Endothelial cell of umbilical vein (primary cell): Measurements from ENCODE around the gene NPIPB2. TPM values are rescaled to one million over a fixed set of nuclear protein-coding genes. Genes with fewer than 3 reads are reported as not detected.
A peak's percentile ranks its signal among the peaks of the same experiment; 100 is the strongest.

ENCODE experiments used
- BruUV-seq: library from RNA; stranded (reverse); fragments of 400-500 nt; replicated peaks from 2 replicates; lab custom pipeline; 2021; lab: Mats Ljungman, UMichigan
- CTCF ChIA-PET: fragments of 300-600, 350-600 bp; sonication (Branson Sonifier 250); formaldehyde crosslinking; loops from one replicate; lab custom pipeline; 2021; ENCODE audit warnings: antibody characterized with exemption, inconsistent platforms; lab: Charles Lee
- POLR2A ChIA-PET: fragments of 300-600, 350-600 bp; sonication (Branson Sonifier 250); formaldehyde crosslinking; loops from one replicate; lab custom pipeline; 2021; ENCODE audit warnings: antibody characterized with exemption, inconsistent platforms; lab: Charles Lee
- DNase-seq: peaks from one replicate; pipeline ENCODE4 v3.0.0-alpha.2; 2011; ENCODE audit warnings: low read depth, low spot score
- FAIRE-seq: peaks from 2 replicates; lab custom pipeline; 2011; peaks lifted over from hg19 to GRCh38; lab: Jason Lieb, UNC
- H2AFZ ChIP-seq: 2 replicates; pipeline ENCODE4 v1.6.0; 2012; ENCODE audit warnings: low read depth, low read length, control low read depth, inconsistent platforms
- H3K27ac ChIP-seq: 2 replicates; pipeline ENCODE4 v1.5.1; 2011; ENCODE audit warnings: low read depth, mild to moderate bottlenecking, control low read depth, low read length, moderate library complexity; ENCODE audit not compliant: insufficient read depth
- H3K27me3 ChIP-seq, 2 experiments: 2 replicates each; pipeline versions ENCODE4 v1.6.0 to v1.6.1; 2011; ENCODE audit warnings: low read length in 2 of 2, mixed read lengths in 1 of 2; ENCODE audit not compliant: control insufficient read depth in 2 of 2, insufficient read depth in 2 of 2
- H3K36me3 ChIP-seq, 2 experiments: 2 replicates in 1 of 2; 3 replicates in 1 of 2; pipeline ENCODE4 v1.5.1; 2011; ENCODE audit warnings: low read length in 2 of 2, mild to moderate bottlenecking in 1 of 2, moderate library complexity in 1 of 2; ENCODE audit not compliant: control insufficient read depth in 2 of 2, insufficient read depth in 2 of 2; ENCODE audit errors: extremely low read depth in 1 of 2
- H3K4me1 ChIP-seq: 3 replicates; pipeline ENCODE4 v1.5.1; 2011; ENCODE audit warnings: mild to moderate bottlenecking, low read length; ENCODE audit not compliant: control insufficient read depth, insufficient read depth; ENCODE audit errors: extremely low read depth
- H3K4me2 ChIP-seq: 2 replicates; pipeline ENCODE4 v1.6.1; 2011; ENCODE audit warnings: low read length, control low read depth, mixed read lengths; ENCODE audit not compliant: insufficient read depth
- H3K4me3 ChIP-seq, 3 experiments: fragments of 200-600 bp in 1 of 3; sonication (generic), shearing (Covaris generic) in 1 of 3; replicated peaks in 1 of 3; 2 replicates each; pipeline ENCODE4 v1.5.1; 2011 to 2016; ENCODE audit warnings: control low read depth in 3 of 3, low read length in 3 of 3, mild to moderate bottlenecking in 2 of 3, inconsistent platforms in 1 of 3, low read depth in 1 of 3, moderate library complexity in 1 of 3; ENCODE audit not compliant: insufficient read depth in 1 of 3
- H3K79me2 ChIP-seq: 2 replicates; pipeline ENCODE4 v1.6.0; 2012; ENCODE audit warnings: low read length, inconsistent platforms; ENCODE audit not compliant: control insufficient read depth, insufficient read depth
- H3K9ac ChIP-seq: replicated peaks from 2 replicates; pipeline ENCODE3; 2011; ENCODE audit warnings: low read length, control low read depth; ENCODE audit not compliant: insufficient read depth; ENCODE audit errors: extremely low read depth
- H3K9me1 ChIP-seq: replicated peaks from 3 replicates; pipeline ENCODE4 v1.6.0; 2011; ENCODE audit warnings: mild to moderate bottlenecking, low read length; ENCODE audit not compliant: control insufficient read depth, insufficient read depth; ENCODE audit errors: extremely low read depth
- H3K9me3 ChIP-seq: replicated peaks from 2 replicates; pipeline ENCODE4 v1.5.1; 2012; ENCODE audit warnings: low read length, inconsistent platforms; ENCODE audit not compliant: control insufficient read depth, insufficient read depth
- H4K20me1 ChIP-seq: replicated peaks from 2 replicates; pipeline ENCODE3; 2011; ENCODE audit warnings: mild to moderate bottlenecking, low read length; ENCODE audit not compliant: control insufficient read depth, insufficient read depth; ENCODE audit errors: extremely low read depth
- EZH2 ChIP-seq: IDR thresholded peaks from 2 replicates; pipeline ENCODE4 v1.6.1; 2012; ENCODE audit warnings: borderline replicate concordance, low read depth, mild to moderate bottlenecking, moderate library complexity, low read length, inconsistent platforms; ENCODE audit not compliant: severe bottlenecking
- FOS ChIP-seq: IDR thresholded peaks from 2 replicates; pipeline ENCODE4 v1.6.1; 2011; ENCODE audit warnings: mild to moderate bottlenecking, low read length, moderate library complexity, borderline replicate concordance; ENCODE audit not compliant: insufficient read depth
- GATA2 ChIP-seq: IDR thresholded peaks from 2 replicates; pipeline ENCODE4 v1.7.0; 2011; ENCODE audit warnings: low read depth, mild to moderate bottlenecking, moderate library complexity, mixed read lengths, low read length; ENCODE audit not compliant: insufficient read length, insufficient read depth
- JUN ChIP-seq: IDR thresholded peaks from 2 replicates; pipeline ENCODE4 v1.6.1; 2011; ENCODE audit warnings: borderline replicate concordance, low read depth; ENCODE audit not compliant: insufficient read length, insufficient read depth
- MYC ChIP-seq: IDR thresholded peaks from one replicate; pipeline ENCODE4 v1.6.1; 2011; ENCODE audit warnings: mild to moderate bottlenecking, low read depth, low read length
- POLR2A ChIP-seq: IDR thresholded peaks from 2 replicates; pipeline ENCODE4 v1.6.1; 2012; ENCODE audit warnings: low read depth, mild to moderate bottlenecking, control low read depth, low read length
- POLR2AphosphoS5 ChIP-seq: IDR thresholded peaks from 2 replicates; pipeline ENCODE4 v1.6.1; 2012; ENCODE audit warnings: low read depth, mild to moderate bottlenecking, control low read depth, low read length, moderate library complexity; ENCODE audit not compliant: insufficient read depth
- dilution Hi-C: fragments of 300-500 bp; cut with MboI; formaldehyde crosslinking; loops from one replicate; pipeline ENCODE4 v1.15.0; 2019; ENCODE audit warnings: low sequenced_read_pairs; ENCODE audit not compliant: extremely low pct_ligation_motif_present
- intact Hi-C: fragments of 100-400 bp; cut with micrococcal nuclease; formaldehyde crosslinking; loops from one replicate; pipeline ENCODE4 v1.10.0; 2022
- polyA plus RNA-seq, 4 experiments: library from polyadenylated mRNA; depleted of rRNA in 3 of 4; stranded (reverse) in 3 of 4; unstranded in 1 of 4; fragments of >200 nt; gene quantifications; 2 replicates each; pipeline versions ENCODE4 v1.2.1 to v1.2.3, GENCODE V29; 2011 to 2012; ENCODE audit warnings: missing spikeins in 1 of 4
- total RNA-seq: library from RNA; stranded (reverse); gene quantifications from 2 replicates; pipeline ENCODE4 v1.2.3, GENCODE V29; 2021
- TF ChIP-seq, protein P1 (sequence below), 2 donors: IDR thresholded peaks; 1 replicate in 1 of 2; 2 replicates in 1 of 2; pipeline ENCODE4 v1.5.1; 2011; ENCODE audit warnings: low read length in 2 of 2, mild to moderate bottlenecking in 2 of 2, moderate library complexity in 2 of 2, control low read depth in 1 of 2, inconsistent platforms in 1 of 2, low read depth in 1 of 2; ENCODE audit not compliant: insufficient read depth in 1 of 2; ENCODE audit errors: extremely low read depth in 1 of 2
- TF ChIP-seq, protein P2 (sequence below): IDR thresholded peaks from 2 replicates; pipeline ENCODE4 v1.6.1; 2011; ENCODE audit not compliant: insufficient read depth, insufficient read length

The NPIPB2 gene
- total and polyA plus RNA-seq, 2 donors (not counting 3 experiments of a cell fraction or from before 2014, with no cell fraction given), result 5.8 to 15.4 TPM

DNA sequence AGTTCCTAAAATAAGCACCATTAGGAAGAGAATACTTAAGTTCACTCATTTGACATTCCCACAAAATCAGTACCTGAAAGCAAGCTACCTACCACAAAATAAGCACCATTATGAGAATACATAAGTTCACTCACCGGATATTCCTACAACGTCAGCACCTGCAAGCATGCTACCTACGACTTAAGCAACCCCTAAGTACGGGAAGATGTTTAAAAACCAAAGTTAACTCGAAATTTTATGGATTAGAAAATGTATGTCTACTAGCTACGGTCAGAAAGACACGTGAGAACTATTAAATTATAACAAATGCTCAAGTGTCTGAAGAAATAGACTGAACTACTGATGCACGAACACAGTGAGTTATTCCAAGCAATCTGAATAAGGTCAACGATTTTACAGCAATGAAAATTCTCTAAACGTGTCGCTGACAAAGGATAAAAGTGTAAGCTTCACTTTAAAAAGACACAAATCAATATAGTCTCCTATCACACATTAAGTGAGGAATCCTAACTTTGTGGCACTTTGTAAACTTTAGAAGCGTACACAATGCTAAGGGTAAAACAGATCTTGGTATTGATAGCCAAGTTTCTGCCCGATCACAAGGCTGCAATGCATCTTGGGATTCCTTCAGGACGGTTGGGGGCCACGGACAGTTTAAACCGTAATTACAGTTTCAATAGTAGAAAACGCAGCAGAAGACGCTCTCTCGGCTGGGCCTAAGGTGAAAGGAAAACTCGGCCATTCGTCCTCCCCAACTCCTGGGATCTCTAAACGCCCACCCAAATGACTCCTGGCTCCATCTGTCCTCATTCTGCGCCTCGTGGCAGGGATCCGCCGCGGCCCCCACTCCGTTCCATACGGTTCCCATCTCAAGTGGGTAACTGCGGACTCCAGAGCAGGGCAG is 27.4 kb downstream of the NPIPB2 start:
- H3K4me2 ChIP-seq, result peak overlapping the region; percentile 93
- FAIRE-seq, result peak; percentile 73
- H3K4me3 ChIP-seq, result peak overlapping the region; percentile 68 to 96 (median 77)
- BruUV-seq, result no TSS peak
- POLR2A ChIA-PET, result no interaction called here
- dilution Hi-C loops (no loop called here), intact Hi-C loops (loop anchor here (1.0 to 5.0 kb wide), 3 partner anchors 62 to 154 kb away; partner anchors contain the start of gene SNX29)
- peaks cover 24% of the 10 kb centered on the region for H3K4me1 ChIP-seq
- no peaks in the 10 kb centered on the region for H3K9me3 ChIP-seq
- CTCF ChIA-PET, result interaction anchor here (0.7 to 4.4 kb wide), 2 partner anchors 153 to 180 kb away, joined by 3 to 16 read pairs; no protein-coding TSS in a partner anchor
- DNase-seq, result peak; percentile 55
- no peaks in the 10 kb centered on the region for H3K36me3 ChIP-seq
- H2AFZ ChIP-seq, result peak overlapping the region; percentile 80
- H3K79me2 ChIP-seq, result peaks cover 62% of the 10 kb centered on the region
- no peaks in the 10 kb centered on the region for H3K27me3 ChIP-seq
- H3K27ac ChIP-seq, result peak overlapping the region; percentile 76
- peaks cover 9% of the 10 kb centered on the region for H4K20me1 ChIP-seq
- H3K9me1 ChIP-seq, result no peaks in the 10 kb centered on the region
- no peak for TF ChIP-seq FOS
- peak; percentile 45 for TF ChIP-seq GATA2
- peak overlapping the region; percentile 85 for H3K9ac ChIP-seq

DNA sequence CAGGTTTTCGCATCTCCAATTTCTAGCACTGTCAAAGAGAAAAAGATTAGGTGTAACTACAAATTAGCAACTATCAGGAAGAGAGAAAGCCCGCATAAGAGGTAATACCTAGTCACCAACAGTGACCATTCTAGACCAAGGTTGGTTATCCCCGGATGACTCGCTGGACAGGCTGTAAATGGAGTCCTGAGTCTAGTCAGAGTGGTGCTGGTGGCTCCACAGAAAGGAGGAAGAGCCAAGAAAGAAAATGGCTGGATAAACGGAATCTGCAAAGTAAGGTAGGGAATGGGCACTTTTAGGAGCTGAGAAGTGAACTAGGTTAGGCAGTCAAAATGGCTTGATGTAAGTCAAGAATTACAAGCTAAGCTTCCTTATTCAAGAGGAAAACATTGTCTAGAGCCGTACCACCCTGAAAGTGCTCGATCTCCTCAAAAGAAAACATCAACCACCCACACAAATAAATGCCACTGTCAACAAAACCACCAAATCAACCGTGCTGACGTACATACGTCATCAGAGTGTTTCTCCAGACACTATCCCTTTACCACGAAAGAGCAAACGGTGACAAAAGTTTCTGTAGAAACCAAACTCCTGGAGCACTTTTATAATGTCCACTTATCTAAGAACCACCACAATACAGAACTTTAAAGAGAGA is 28.3 kb downstream of the NPIPB2 start:
- POLR2A ChIA-PET, result no interaction called here
- Histone ChIP-seq H3K4me1 (peaks cover 24% of the 10 kb centered on the region), H4K20me1 (peaks cover 15% of the 10 kb centered on the region), H3K4me2 (peak overlapping the region; percentile 93), H3K9me3 (no peaks in the 10 kb centered on the region), H2AFZ (no peak overlapping the region), H3K36me3 (no peaks in the 10 kb centered on the region), H3K4me3 (peak overlapping the region; percentile 68 to 96 (median 77)), H3K27me3 (no peaks in the 10 kb centered on the region), H3K9me1 (no peaks in the 10 kb centered on the region), H3K79me2 (peaks cover 71% of the 10 kb centered on the region), H3K27ac (peak overlapping the region; percentile 76), H3K9ac (peak overlapping the region; percentile 85)
- FAIRE-seq, result peak; percentile 46
- CTCF ChIA-PET, result interaction anchor here (0.7 to 4.4 kb wide), 2 partner anchors 154 to 181 kb away, joined by 3 to 16 read pairs; no protein-coding TSS in a partner anchor
- BruUV-seq, result TSS peak; percentile 23
- intact Hi-C loops (loop anchor here (2.0 kb wide), 1 partner anchor 63 kb away; the partner anchor contains the start of gene SNX29), dilution Hi-C loops (no loop called here)
- TF ChIP-seq POLR2A, result no peak
- no peak for TF ChIP-seq EZH2
- no peak for TF ChIP-seq MYC
- TF ChIP-seq POLR2AphosphoS5, result no peak
- no peak for TF ChIP-seq FOS
- TF ChIP-seq JUN, result no peak
- no peak for TF ChIP-seq GATA2
- TF ChIP-seq, protein P1, sequence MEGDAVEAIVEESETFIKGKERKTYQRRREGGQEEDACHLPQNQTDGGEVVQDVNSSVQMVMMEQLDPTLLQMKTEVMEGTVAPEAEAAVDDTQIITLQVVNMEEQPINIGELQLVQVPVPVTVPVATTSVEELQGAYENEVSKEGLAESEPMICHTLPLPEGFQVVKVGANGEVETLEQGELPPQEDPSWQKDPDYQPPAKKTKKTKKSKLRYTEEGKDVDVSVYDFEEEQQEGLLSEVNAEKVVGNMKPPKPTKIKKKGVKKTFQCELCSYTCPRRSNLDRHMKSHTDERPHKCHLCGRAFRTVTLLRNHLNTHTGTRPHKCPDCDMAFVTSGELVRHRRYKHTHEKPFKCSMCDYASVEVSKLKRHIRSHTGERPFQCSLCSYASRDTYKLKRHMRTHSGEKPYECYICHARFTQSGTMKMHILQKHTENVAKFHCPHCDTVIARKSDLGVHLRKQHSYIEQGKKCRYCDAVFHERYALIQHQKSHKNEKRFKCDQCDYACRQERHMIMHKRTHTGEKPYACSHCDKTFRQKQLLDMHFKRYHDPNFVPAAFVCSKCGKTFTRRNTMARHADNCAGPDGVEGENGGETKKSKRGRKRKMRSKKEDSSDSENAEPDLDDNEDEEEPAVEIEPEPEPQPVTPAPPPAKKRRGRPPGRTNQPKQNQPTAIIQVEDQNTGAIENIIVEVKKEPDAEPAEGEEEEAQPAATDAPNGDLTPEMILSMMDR (IDR thresholded peaks at IDR 0.05; ENCODE audit: extremely low read depth in 1 of 2, insufficient read depth in 1 of 2, low read depth in 1 of 2, low read length in 2 of 2), result no peak
- TF ChIP-seq, protein P2, sequence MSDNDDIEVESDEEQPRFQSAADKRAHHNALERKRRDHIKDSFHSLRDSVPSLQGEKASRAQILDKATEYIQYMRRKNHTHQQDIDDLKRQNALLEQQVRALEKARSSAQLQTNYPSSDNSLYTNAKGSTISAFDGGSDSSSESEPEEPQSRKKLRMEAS, result no peak
- peak; percentile 29 for DNase-seq
